Liver (tissue), 9 donors: ENCODE measurements around the gene URI1. TPM values are rescaled to one million over a fixed set of nuclear protein-coding genes. Genes with fewer than 3 reads are reported as not detected.
"Not testable (repeated sequence)": the region's sequence is repeated elsewhere in the genome, so short reads cannot be mapped to it uniquely, and the experiment has no call there.

ENCODE experiments used
- DNase-seq: peaks from one replicate; pipeline ENCODE4 v3.0.0-alpha.2; 2017; ENCODE audit warnings: low spot score
- H3K27ac ChIP-seq, 2 donors: one replicate each; pipeline ENCODE4 v1.7.0; 2013; ENCODE audit warnings: inconsistent platforms in 2 of 2, low read length in 2 of 2, control low read depth in 1 of 2, low read depth in 1 of 2, mild to moderate bottlenecking in 1 of 2
- H3K27me3 ChIP-seq, 4 donors: one replicate each; pipeline versions ENCODE4 v1.6.1 to v1.7.0; 2013; ENCODE audit warnings: low read length in 3 of 4, inconsistent platforms in 1 of 4, mild to moderate bottlenecking in 1 of 4, moderate library complexity in 1 of 4; ENCODE audit not compliant: control insufficient read depth in 4 of 4, insufficient read depth in 4 of 4
- H3K36me3 ChIP-seq, 4 donors: one replicate each; pipeline versions ENCODE4 v1.6.1 to v1.7.0; 2013; ENCODE audit warnings: low read length in 3 of 4, mild to moderate bottlenecking in 3 of 4, low read depth in 1 of 4, moderate library complexity in 1 of 4; ENCODE audit not compliant: control insufficient read depth in 4 of 4, insufficient read depth in 3 of 4
- H3K4me1 ChIP-seq, 4 donors: one replicate each; pipeline versions ENCODE4 v1.6.1 to v1.7.0; 2013; ENCODE audit warnings: low read length in 3 of 4, mild to moderate bottlenecking in 3 of 4, moderate library complexity in 1 of 4; ENCODE audit not compliant: control insufficient read depth in 4 of 4, insufficient read depth in 4 of 4
- H3K4me3 ChIP-seq, 3 donors: one replicate each; pipeline versions ENCODE4 v1.6.1 to v1.7.0; 2013; ENCODE audit warnings: low read length in 3 of 3, control low read depth in 1 of 3, low read depth in 1 of 3, mild to moderate bottlenecking in 1 of 3
- H3K9ac ChIP-seq, 2 donors: one replicate each; pipeline ENCODE4 v1.7.0; 2013; ENCODE audit warnings: low read length in 2 of 2, mild to moderate bottlenecking in 2 of 2, moderate library complexity in 2 of 2, control low read depth in 1 of 2, low read depth in 1 of 2
- H3K9me3 ChIP-seq, 4 donors: one replicate each; pipeline versions ENCODE4 v1.6.1 to v1.7.0; 2013; ENCODE audit warnings: low read length in 3 of 4; ENCODE audit not compliant: control insufficient read depth in 4 of 4
- ATF3 ChIP-seq: IDR thresholded peaks from 2 replicates; pipeline ENCODE4 v1.6.1; 2016; ENCODE audit warnings: antibody characterized with exemption
- CTCF ChIP-seq: fragments of 150-350 bp; IDR thresholded peaks from 2 replicates; pipeline ENCODE4 v1.5.1; 2017; ENCODE audit warnings: improper control_type of control experiment, low read depth, low read length; ENCODE audit not compliant: missing input control
- FOXA2 ChIP-seq: IDR thresholded peaks from 2 replicates; pipeline ENCODE4 v1.6.1; 2016; ENCODE audit warnings: antibody characterized with exemption
- HNF4A ChIP-seq, 2 donors: conservative IDR thresholded peaks; 2 replicates each; pipeline ENCODE4 v1.6.1; 2016; ENCODE audit warnings: antibody characterized with exemption in 2 of 2, mild to moderate bottlenecking in 2 of 2
- RAD21 ChIP-seq, 2 donors: IDR thresholded peaks; 2 replicates each; pipeline ENCODE4 v1.6.1; 2016; ENCODE audit warnings: antibody characterized with exemption in 2 of 2, mild to moderate bottlenecking in 2 of 2
- RXRA ChIP-seq, 2 donors: IDR thresholded peaks; 2 replicates each; pipeline ENCODE4 v1.6.1; 2017 to 2018; ENCODE audit warnings: antibody characterized with exemption in 2 of 2, mild to moderate bottlenecking in 1 of 2
- SP1 ChIP-seq: IDR thresholded peaks from 2 replicates; pipeline ENCODE4 v1.6.1; 2018; ENCODE audit warnings: antibody characterized with exemption, mild to moderate bottlenecking
- TAF1 ChIP-seq: conservative IDR thresholded peaks from 2 replicates; pipeline ENCODE4 v1.6.1; 2016; ENCODE audit warnings: antibody characterized with exemption, mild to moderate bottlenecking
- WGBS: extraction: QIAGEN DNeasy Blood & Tissue Kit; methylation state at CpG from one replicate; pipeline ENCODE4 v1.1.7; 2013; 5-methylcytosine and 5-hydroxymethylcytosine counted together
- polyA plus RNA-seq, 2 donors: library from polyadenylated mRNA; stranded (reverse) in 1 of 2; unstranded in 1 of 2; fragments of 200-250 nt in 1 of 2; fragments of >200 nt in 1 of 2; fragmentation: Nextera tagmentation in 1 of 2; extraction: Ambion mirVana in 1 of 2; gene quantifications; one replicate each; pipeline versions ENCODE4 v1.2.1 to v1.2.3, GENCODE V29; 2013 to 2015
- total RNA-seq, 2 donors: library from RNA; depleted of rRNA; stranded (reverse); fragments of >200 nt; gene quantifications; one replicate each; pipeline ENCODE4 v1.2.3, GENCODE V29; 2014
- donor health status: healthy.
- donor health status: healthy.
- donor health status: healthy.
- donor health status: healthy.
- donor health status: healthy.

URI1 gene
- total and polyA plus RNA-seq, 4 donors: 12.2 to 29.5 (median 15.7) TPM

GRCh38 chr19:30036154-30037129, 94.4 kb downstream of the URI1 start (continued):
- TF ChIP-seq RAD21 (IDR thresholded peaks at IDR 0.05) (peak in 1 of 2 donors; percentile 37), ATF3 (no peak)

- Histone ChIP-seq H3K9me3 (no peaks in the 10 kb centered on the region), H3K4me1 (peaks cover 6 to 17% (median 15%) of the 10 kb centered on the region in 4 donors), H3K4me3 (no peak overlapping the region), H3K9ac (no peak overlapping the region), H3K27me3 (no peaks in the 10 kb centered on the region), H3K27ac (no peak overlapping the region), H3K36me3 (no peaks in the 10 kb centered on the region)
- TF ChIP-seq RXRA (IDR thresholded peaks at IDR 0.05): no peak
- no peak for TF ChIP-seq TAF1
- TF ChIP-seq FOXA2: no peak
- no peak for TF ChIP-seq HNF4A (conservative IDR thresholded peaks at IDR 0.05)
- no peak for TF ChIP-seq CTCF
- TF ChIP-seq SP1: no peak
- 98% methylated on average over 5 of the region's 5 CpGs for WGBS
- no peak for DNase-seq
These were observed 95.8 kb downstream of the URI1 start for GRCh38 chr19:30037835-30038234.

- DNase-seq, H3K4me1 ChIP-seq, H3K27me3 ChIP-seq, H3K4me3 ChIP-seq, H3K9ac ChIP-seq, H3K9me3 ChIP-seq, H3K36me3 ChIP-seq, H3K27ac ChIP-seq: not testable (repeated sequence)
- 99% methylated on average over 6 of the region's 6 CpGs for WGBS
These were observed 99.9 kb downstream of the URI1 start for GRCh38 chr19:30041931-30042330.

- not testable (repeated sequence) for H3K4me3 ChIP-seq, H3K27me3 ChIP-seq, H3K4me1 ChIP-seq, H3K27ac ChIP-seq, H3K36me3 ChIP-seq, DNase-seq, H3K9ac ChIP-seq, H3K9me3 ChIP-seq
These were observed 101.0 kb downstream of the URI1 start for GRCh38 chr19:30043008-30043407.
